Psoas muscle (tissue), 8 donors: ENCODE measurements around the gene LHX3. TPM values are rescaled to one million over a fixed set of nuclear protein-coding genes. Genes with fewer than 3 reads are reported as not detected.

Experiments
- ATAC-seq, 4 donors: fragments of 200-7000 bp; cut with Tn5 transposase; one replicate each; pipeline ENCODE4 v1.9.1; 2020; ENCODE audit warnings: moderate library complexity in 3 of 4, mild to moderate bottlenecking in 2 of 4
- DNase-seq, 2 donors: peaks; one replicate each; pipeline ENCODE4 v3.0.0-alpha.2; 2020
- H3K27ac ChIP-seq: fragments of 200-600 bp; one replicate; pipeline ENCODE4 v1.8.0; 2022
- H3K27me3 ChIP-seq, 3 donors: fragments of 200-600 bp in 1 of 3; one replicate each; pipeline versions ENCODE4 v1.6.1 to v1.8.0; 2013 to 2022; ENCODE audit warnings: low read length in 2 of 3, mild to moderate bottlenecking in 2 of 3, moderate library complexity in 1 of 3; ENCODE audit not compliant: insufficient read depth in 3 of 3
- H3K36me3 ChIP-seq, 2 donors: fragments of 200-600 bp in 1 of 2; one replicate each; pipeline versions ENCODE4 v1.6.1 to v1.8.0; 2013 to 2022; ENCODE audit warnings: low read depth in 1 of 2, mild to moderate bottlenecking in 1 of 2, moderate library complexity in 1 of 2; ENCODE audit not compliant: insufficient read depth in 1 of 2
- H3K4me1 ChIP-seq: fragments of 200-600 bp; one replicate; pipeline ENCODE4 v1.8.0; 2022
- H3K4me3 ChIP-seq: fragments of 200-600 bp; one replicate; pipeline ENCODE4 v1.8.0; 2022; ENCODE audit warnings: mild to moderate bottlenecking
- H3K9me3 ChIP-seq: fragments of 200-600 bp; one replicate; pipeline ENCODE4 v1.8.0; 2022
- CTCF ChIP-seq: fragments of 200-600 bp; IDR thresholded peaks from one replicate; pipeline ENCODE4 v1.8.0; 2022; ENCODE audit warnings: antibody characterized with exemption
- WGBS, 3 donors: extraction: QIAGEN DNeasy Blood & Tissue Kit; methylation state at CpG; one replicate each; pipeline versions ENCODE4 v1.1.6 to v1.1.7; 2013; 5-methylcytosine and 5-hydroxymethylcytosine counted together
- intact Hi-C, 2 donors: fragments of 100-400 bp; cut with DNase I; formaldehyde crosslinking; loops; one replicate each; pipeline versions ENCODE4 v1.11.0 to v1.14.2; 2022
- long read RNA-seq, 2 donors: library from polyadenylated mRNA; unstranded; transcript quantifications; one replicate each; pipeline ENCODE4 v2.0.0, GENCODE V29; 2021
- polyA plus RNA-seq, 3 donors: library from polyadenylated mRNA; stranded (reverse); fragments of 200-250 nt; gene quantifications; one replicate each; pipeline ENCODE4 v1.2.3, GENCODE V29; 2013
- total RNA-seq, 4 donors: library from RNA; stranded (reverse); fragmentation: NEBNext Ultra II Directional in 2 of 4; extraction: Animal tissue kit (Norgen Biotek cat#: 25700) in 2 of 4; gene quantifications; one replicate each; pipeline versions ENCODE4 v1.2.1 to v1.2.4, GENCODE V29; 2021 to 2023
- donor health status: healthy with polysubstance abuse.
- donor health status: DM: no; HTN: no; CAD: no; lungs with moderate emphysema.
- donor health status: Bipolar disorder and iron deficiency.
- donor health status: healthy.
- donor health status: DM: yes; HTN: yes; CAD: no.
- donor health status: DM: no; HTN: no; CAD: no.
- donor health status: DM: no; HTN: no; CAD: no.
- donor health status: DM: yes; HTN: yes; CAD: no.

Gene LHX3
- total RNA-seq (not detected), polyA plus RNA-seq (not detected)
- long read RNA-seq, donor 1, result 0 reads
- long read RNA-seq, donor 2, result 0 reads

DNA sequence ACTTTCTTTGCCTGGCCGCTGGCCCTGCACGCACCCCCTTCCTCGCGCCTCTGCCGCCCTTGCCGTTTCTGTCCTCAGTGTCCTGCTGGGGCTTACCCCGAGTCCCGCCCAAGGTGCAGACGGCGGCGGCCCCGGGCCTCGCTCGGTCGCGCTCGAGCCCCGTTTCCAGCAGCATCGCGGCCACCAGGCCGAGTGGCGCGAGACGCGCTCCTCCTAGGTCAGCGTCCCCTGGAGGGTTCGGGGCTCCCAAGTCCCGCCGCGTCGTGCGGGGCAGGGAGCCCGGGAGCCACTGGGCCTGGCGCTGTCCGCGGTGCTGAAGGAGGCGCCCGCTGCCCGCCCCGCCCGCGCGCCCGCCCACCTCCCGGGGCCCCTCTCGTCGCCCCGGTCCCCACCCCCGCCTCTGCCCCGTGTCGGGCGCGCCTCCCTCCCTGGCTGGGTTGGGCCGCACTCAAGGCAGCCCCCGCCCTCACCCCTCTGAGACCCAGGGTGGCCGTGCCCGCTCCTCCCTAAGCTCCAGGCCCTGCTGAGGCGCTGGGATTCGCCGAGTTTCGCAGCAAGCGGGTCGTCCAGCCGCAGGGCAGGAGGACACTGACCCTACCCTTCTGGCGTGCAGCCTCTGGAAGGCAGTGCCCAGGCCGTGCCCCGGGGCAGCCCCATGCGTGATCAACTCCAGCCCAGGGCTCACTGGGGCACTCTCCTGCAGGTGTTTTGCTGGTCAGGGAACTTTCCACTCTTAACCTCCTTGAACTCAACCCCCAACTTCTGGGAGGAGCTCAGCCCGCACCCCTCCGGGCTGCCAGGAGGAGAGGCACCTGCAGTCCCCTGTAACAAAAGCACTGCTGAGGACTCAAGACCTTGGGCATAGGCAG is at the start of gene LHX3:
Gene LHX3 (minus strand): TSS at position 291 of the 869 bp plus-strand sequence. CDS start 116 bp downstream, at position 175.
- TF ChIP-seq CTCF, result no peak

DNA sequence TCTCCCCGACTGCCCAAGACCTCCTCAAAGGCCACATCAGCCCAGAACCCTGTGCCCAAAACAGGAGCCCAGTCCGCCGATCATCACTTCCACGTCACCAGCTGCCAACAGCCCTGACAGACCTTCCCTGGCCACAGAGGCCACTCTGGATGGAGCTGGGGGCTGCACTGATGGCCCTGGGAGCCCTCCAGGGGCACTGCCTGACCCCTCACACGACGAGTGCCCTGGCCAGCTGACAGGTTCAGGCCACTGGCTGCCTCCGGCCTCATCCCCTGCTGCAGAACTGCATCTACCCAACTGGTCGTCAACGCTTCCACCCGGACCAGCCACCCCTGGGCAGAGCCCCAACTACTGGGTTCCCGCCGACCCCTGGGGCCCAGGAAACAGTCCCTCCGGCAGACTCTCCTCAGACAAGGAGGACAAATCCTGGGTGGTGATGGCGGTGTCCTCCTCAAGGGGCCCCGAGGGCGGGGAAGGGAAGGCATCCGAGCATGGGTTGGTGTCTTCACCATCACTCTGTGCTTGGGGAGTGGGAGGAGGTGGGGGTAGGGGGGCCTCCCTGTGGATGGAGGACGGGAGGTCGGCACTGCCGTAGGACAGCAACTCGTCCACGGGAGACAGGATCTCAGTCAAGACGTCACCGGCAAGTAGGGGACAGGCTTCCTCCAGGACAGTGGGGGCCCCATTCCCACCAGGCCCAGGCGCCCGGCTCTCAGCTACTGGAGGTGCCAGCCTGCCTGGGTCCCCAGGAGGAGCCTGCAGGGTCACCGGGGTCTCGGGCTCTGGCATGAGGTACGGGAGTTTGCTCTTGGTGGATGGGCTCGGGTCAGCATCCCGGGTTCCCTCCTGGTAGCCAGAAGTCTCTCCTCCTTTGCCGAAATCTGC is 48.6 kb upstream of the LHX3 start:
- no peak overlapping the region for H3K4me3 ChIP-seq
- ATAC-seq (no peak), DNase-seq (no peak)
- intact Hi-C loops, result no loop called here
- H3K9me3 ChIP-seq, result no peaks in the 10 kb centered on the region
- H3K36me3 ChIP-seq, result no peaks in the 10 kb centered on the region
- H3K4me1 ChIP-seq, result no peaks in the 10 kb centered on the region
- TF ChIP-seq CTCF, result no peak
- peaks cover 0 to 44% (median 13%) of the 10 kb centered on the region in 3 donors for H3K27me3 ChIP-seq
- 85% methylated on average over 26 to 32 of the region's 32 CpGs for WGBS, 3 donors
- no peak overlapping the region for H3K27ac ChIP-seq

More for the DNA sequence above, at the start of gene LHX3:
- no peaks in the 10 kb centered on the region for H3K9me3 ChIP-seq
- H3K27me3 ChIP-seq, result peaks cover 0 to 56% (median 37%) of the 10 kb centered on the region in 3 donors
- H3K36me3 ChIP-seq, result peaks cover 0 to 11% of the 10 kb centered on the region in 2 donors
- H3K4me3 ChIP-seq, result no peak within 1 kb of the TSS
- DNase-seq, result no peak
- intact Hi-C loops, result no loop called here
- WGBS, 3 donors, result 7 to 11% (median 8%) methylated on average over 50 to 70 of the region's 70 CpGs
- peak; percentile 51 to 62 (median 56) for ATAC-seq
- H3K4me1 ChIP-seq, result no peaks in the 10 kb centered on the region
- H3K27ac ChIP-seq, result no peak within 1 kb of the TSS

DNA sequence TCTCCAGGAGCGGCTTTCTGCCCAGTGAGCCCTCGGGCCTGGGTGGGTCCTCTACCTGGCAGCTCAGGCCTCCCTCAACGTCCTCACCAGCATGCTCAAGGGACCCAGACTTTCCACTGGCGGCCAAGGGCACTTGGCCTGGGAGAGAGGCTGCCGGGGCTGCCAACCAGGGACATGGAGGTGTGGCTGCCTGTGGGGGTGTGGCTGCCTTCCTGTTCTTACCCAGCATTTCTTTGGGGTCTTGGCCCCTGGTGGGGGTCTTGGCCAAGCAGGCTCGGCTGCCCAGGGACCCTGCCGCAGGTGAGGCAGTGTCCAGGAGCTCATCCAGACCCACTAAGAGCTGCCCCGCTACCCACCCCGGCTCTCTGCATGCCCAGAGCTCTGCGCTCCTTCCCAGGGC is 47.9 kb upstream of the LHX3 start:
- Histone ChIP-seq H3K9me3 (no peaks in the 10 kb centered on the region), H3K27me3 (peaks cover 0 to 37% (median 11%) of the 10 kb centered on the region in 3 donors), H3K4me3 (no peak overlapping the region), H3K4me1 (no peaks in the 10 kb centered on the region), H3K27ac (no peak overlapping the region), H3K36me3 (no peaks in the 10 kb centered on the region)
- intact Hi-C loops, result no loop called here
- no peak for TF ChIP-seq CTCF
- WGBS, 3 donors, result 83 to 84% (median 83%) methylated on average over 10 of the region's 10 CpGs
- ATAC-seq, result no peak
- no peak for DNase-seq

- no peaks in the 10 kb centered on the region for H3K4me1 ChIP-seq
- no peaks in the 10 kb centered on the region for H3K36me3 ChIP-seq
- H3K4me3 ChIP-seq, result no peak overlapping the region
- intact Hi-C loops, result no loop called here
- 83 to 85% (median 85%) methylated on average over 22 to 29 of the region's 29 CpGs for WGBS, 3 donors
- H3K9me3 ChIP-seq, result no peaks in the 10 kb centered on the region
- H3K27ac ChIP-seq, result no peak overlapping the region
- peaks cover 0 to 33% (median 11%) of the 10 kb centered on the region in 3 donors for H3K27me3 ChIP-seq
- TF ChIP-seq CTCF, result no peak
- DNase-seq, result no peak
- ATAC-seq, result no peak
These were observed 47.4 kb upstream of the LHX3 start for GRCh38 chr9:136252281-136252680.
